ENCODE results near the gene WNK2. TPM values are rescaled to one million over a fixed set of nuclear protein-coding genes. Genes with fewer than 3 reads are reported as not detected.

WNK2 gene
- total and polyA plus RNA-seq, 2 of the 4 experiments (the other 2 are of a cell fraction): not detected

DNA sequence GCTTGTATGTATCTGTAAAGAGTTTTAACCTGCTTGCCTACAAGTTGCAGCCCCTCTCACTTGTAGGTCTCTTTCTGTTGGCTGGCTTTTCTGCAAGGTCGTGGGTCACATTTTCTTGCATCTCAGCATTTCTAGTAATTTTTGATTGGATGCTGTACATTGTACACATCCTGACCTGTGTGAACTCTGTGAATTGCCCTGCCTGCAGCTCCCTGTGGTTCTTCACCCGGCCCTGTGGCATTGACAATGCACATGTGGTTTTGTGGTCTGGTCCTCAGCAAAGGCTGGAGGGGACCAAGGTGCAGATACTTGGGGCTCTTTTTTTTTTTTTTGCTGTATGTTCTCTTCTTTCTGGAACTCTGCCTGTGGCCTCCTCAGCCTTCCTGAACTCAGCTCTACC lies 53.6 kb downstream of the WNK2 start:
- no peak overlapping the region for H3K4ac ChIP-seq (ENCODE audit: low read depth, low read length)
- TF ChIP-seq, protein P1, sequence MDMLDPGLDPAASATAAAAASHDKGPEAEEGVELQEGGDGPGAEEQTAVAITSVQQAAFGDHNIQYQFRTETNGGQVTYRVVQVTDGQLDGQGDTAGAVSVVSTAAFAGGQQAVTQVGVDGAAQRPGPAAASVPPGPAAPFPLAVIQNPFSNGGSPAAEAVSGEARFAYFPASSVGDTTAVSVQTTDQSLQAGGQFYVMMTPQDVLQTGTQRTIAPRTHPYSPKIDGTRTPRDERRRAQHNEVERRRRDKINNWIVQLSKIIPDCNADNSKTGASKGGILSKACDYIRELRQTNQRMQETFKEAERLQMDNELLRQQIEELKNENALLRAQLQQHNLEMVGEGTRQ (IDR thresholded peaks at IDR 0.05; ENCODE audit: low read depth, low read length): no peak
- TF ChIP-seq CTCF (conservative IDR thresholded peaks at IDR 0.05; ENCODE audit: low read depth, low read length) (no peak), MXI1 (IDR thresholded peaks at IDR 0.05; ENCODE audit: borderline replicate concordance, low read depth, low read length) (no peak), SMC3 (IDR thresholded peaks at IDR 0.05; ENCODE audit: low read depth, low read length) (no peak), NFE2L2 (IDR thresholded peaks at IDR 0.05; ENCODE audit: low read depth, low read length) (no peak), ELK1 (IDR thresholded peaks at IDR 0.05; ENCODE audit: borderline replicate concordance, low read depth, low read length) (no peak), RFX5 (IDR thresholded peaks at IDR 0.05; ENCODE audit: low read depth, low read length) (no peak)
- H3K79me1 ChIP-seq (ENCODE audit: low read depth in 1 of 2, low read length in 2 of 2): no peaks in the 10 kb centered on the region
- H3K4me2 ChIP-seq (ENCODE audit: low read depth, low read length): no peak overlapping the region
- no TSS peak for BruUV-seq (replicated peaks)
- no peak overlapping the region for H2AK5ac ChIP-seq (ENCODE audit: low read depth, low read length)
- H2BK15ac ChIP-seq (ENCODE audit: low read depth, low read length): no peak overlapping the region
- H4K8ac ChIP-seq (ENCODE audit: low read depth in 2 of 2, low read length in 2 of 2): no peak overlapping the region
- H3K23ac ChIP-seq (ENCODE audit: low read depth, low read length): no peak overlapping the region
- H4K91ac ChIP-seq (ENCODE audit: insufficient read depth, low read depth, low read length): no peak overlapping the region
- ChIA-PET POLR2A (ENCODE audit: unreplicated experiment) (no interaction called here), CTCF (no interaction called here)
- H3K9me3 ChIP-seq (ENCODE audit: control insufficient read depth, insufficient read depth, low read length): no peaks in the 10 kb centered on the region
- in situ Hi-C loops (cut with MboI; ENCODE audit: low sequenced_read_pairs): no loop called here
- DNase-seq: no peak
- no peaks in the 10 kb centered on the region for H3K9me1 ChIP-seq (ENCODE audit: insufficient read depth, low read length)
- H3K9ac ChIP-seq (ENCODE audit: low read depth, low read length): no peak overlapping the region
- H4K5ac ChIP-seq (ENCODE audit: low read depth, low read length): no peak overlapping the region
- no peaks in the 10 kb centered on the region for H3K4me1 ChIP-seq (ENCODE audit: control insufficient read depth, insufficient read depth, low read length)
- WGBS, 2 experiments (ENCODE audit: extremely low coverage in 2 of 2, insufficient read length in 1 of 2): no CpG with 5 or more reads among the region's 2 CpGs
- H4K20me1 ChIP-seq (ENCODE audit: insufficient read depth, low read length): no peaks in the 10 kb centered on the region
- no peak overlapping the region for H3K27ac ChIP-seq (ENCODE audit: insufficient read depth, low read length)
- intact Hi-C loops (cut with micrococcal nuclease): no loop called here
- H2BK20ac ChIP-seq (ENCODE audit: low read depth, low read length): no peak overlapping the region
- H3K18ac ChIP-seq (ENCODE audit: low read depth, low read length): no peak overlapping the region
- dilution Hi-C loops (cut with HindIII; ENCODE audit: low sequenced_read_pairs, unreplicated experiment): no loop called here
- no peak overlapping the region for H3K4me3 ChIP-seq (ENCODE audit: insufficient read depth, low read depth, low read length)
- ATAC-seq (ENCODE audit: low read depth): no peak
- no peak overlapping the region for H2AFZ ChIP-seq (replicated peaks; ENCODE audit: low read length, poor library complexity)
- no peak overlapping the region for H3K56ac ChIP-seq (ENCODE audit: extremely low read depth, insufficient read depth, low read length)
- H2AK9ac ChIP-seq (replicated peaks; ENCODE audit: low read depth, low read length, poor library complexity): no peak overlapping the region
- no peak overlapping the region for H2BK120ac ChIP-seq (ENCODE audit: low read depth, low read length)
- H3K27me3 ChIP-seq (ENCODE audit: control insufficient read depth, insufficient read depth, low read length): peaks cover 16% of the 10 kb centered on the region
- H3K14ac ChIP-seq (replicated peaks; ENCODE audit: low read depth, low read length): no peak overlapping the region
- H2BK5ac ChIP-seq (ENCODE audit: low read depth, low read length, poor library complexity, severe bottlenecking): no peak overlapping the region
- H3K36me3 ChIP-seq (ENCODE audit: control insufficient read depth, insufficient read depth, low read length): no peaks in the 10 kb centered on the region

All from IMR-90 (cell line).